Retinal pigment epithelial cell (primary cell): ENCODE data around the gene MAGEC1.

Experiments used
- DNase-seq: peaks from one replicate; pipeline ENCODE4 v3.0.0-alpha.2; 2010; ENCODE audit warnings: low read depth
- H3K4me3 ChIP-seq: 2 replicates; pipeline ENCODE4 v1.5.1; 2011; ENCODE audit warnings: mild to moderate bottlenecking, low read length, control low read depth, moderate library complexity
- TF ChIP-seq, protein P1 (sequence below): conservative IDR thresholded peaks from 2 replicates; pipeline ENCODE4 v1.5.1; 2011; ENCODE audit warnings: low read depth, low read length, control low read depth, inconsistent platforms

The MAGEC1 gene

DNA sequence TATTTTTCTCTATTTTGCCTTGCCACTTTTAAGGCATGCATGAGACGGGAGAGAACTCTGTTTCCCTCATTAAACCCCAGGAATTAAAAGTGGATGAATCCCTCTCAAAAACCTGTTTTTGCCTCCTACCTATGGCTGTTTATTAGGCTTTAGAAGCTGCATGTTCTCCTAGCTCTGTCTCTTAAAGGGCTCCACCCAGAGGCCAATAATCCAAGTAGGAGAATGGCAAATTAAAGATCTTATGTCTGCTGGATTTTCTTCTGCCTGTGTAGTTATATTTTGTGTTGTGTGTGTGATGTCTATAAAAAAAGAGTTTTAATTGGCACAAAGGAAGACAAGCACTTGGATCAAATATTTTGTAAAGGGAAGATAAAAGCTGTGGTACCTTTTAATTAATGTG, 32.4 kb downstream of the MAGEC1 start:
- H3K4me3 ChIP-seq, result no peak overlapping the region
- DNase-seq, result no peak
- TF ChIP-seq, protein P1, sequence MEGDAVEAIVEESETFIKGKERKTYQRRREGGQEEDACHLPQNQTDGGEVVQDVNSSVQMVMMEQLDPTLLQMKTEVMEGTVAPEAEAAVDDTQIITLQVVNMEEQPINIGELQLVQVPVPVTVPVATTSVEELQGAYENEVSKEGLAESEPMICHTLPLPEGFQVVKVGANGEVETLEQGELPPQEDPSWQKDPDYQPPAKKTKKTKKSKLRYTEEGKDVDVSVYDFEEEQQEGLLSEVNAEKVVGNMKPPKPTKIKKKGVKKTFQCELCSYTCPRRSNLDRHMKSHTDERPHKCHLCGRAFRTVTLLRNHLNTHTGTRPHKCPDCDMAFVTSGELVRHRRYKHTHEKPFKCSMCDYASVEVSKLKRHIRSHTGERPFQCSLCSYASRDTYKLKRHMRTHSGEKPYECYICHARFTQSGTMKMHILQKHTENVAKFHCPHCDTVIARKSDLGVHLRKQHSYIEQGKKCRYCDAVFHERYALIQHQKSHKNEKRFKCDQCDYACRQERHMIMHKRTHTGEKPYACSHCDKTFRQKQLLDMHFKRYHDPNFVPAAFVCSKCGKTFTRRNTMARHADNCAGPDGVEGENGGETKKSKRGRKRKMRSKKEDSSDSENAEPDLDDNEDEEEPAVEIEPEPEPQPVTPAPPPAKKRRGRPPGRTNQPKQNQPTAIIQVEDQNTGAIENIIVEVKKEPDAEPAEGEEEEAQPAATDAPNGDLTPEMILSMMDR, result no peak

DNA sequence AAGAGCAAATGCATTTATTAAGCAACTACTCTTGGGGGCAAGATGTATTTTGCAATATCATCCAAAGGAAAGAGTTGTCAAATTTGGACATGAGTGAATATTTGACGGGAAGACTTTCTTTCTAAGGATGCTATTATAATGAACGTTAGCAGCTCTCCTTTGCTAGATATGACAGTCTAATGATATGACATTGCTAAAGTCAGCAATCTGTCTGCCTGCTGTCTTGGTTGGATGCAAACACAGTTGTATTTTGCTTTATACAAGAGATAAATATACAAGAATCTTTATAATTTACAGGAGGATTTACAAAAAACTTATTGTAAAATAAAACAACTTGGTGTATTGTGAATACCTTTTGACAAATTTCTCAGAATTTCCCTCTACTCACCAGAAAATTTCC, 37.5 kb downstream of the MAGEC1 start:
- no peak for DNase-seq
- no peak overlapping the region for H3K4me3 ChIP-seq
- TF ChIP-seq, protein P1, result no peak

DNA sequence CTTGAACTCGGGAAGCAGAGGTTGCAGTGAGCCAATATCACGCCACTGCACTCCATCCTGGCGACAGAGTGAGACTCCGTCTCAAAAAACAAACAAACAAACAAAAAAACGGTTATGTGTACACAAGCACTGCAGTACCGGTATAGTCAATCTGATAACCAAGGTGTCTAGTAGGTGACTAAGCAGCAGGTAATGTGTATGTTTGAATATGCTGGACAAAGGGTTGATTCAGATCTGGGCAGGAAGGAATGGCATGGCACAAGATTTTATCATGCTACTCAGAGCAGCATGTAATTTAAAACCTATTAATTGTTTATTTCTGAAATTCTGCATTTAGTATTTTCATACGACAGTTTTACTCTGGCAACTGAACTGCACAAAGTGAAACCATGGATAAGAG, 41.7 kb downstream of the MAGEC1 start:
- H3K4me3 ChIP-seq, result no peak overlapping the region
- no peak for DNase-seq
- TF ChIP-seq, protein P1, result no peak

DNA sequence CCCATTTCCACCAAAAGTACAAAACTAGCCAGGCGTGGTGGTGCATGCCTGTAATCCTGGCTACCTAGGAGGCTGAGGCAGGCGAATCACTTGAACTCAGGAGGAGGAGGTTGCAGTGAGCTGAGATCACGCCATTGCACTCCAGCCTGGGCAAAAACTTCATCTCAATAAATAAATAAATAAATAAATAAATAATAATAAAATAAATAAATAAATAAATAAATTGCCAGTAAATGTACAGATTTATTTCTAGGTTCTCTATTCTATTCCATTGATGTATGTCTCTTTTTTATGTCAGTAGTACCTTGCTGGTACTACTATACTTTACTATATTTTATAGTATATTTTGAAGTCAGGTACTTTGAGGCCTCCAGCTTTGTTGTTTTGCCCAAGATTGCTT, 43.7 kb downstream of the MAGEC1 start:
- TF ChIP-seq, protein P1, result no peak
- no peak overlapping the region for H3K4me3 ChIP-seq

DNA sequence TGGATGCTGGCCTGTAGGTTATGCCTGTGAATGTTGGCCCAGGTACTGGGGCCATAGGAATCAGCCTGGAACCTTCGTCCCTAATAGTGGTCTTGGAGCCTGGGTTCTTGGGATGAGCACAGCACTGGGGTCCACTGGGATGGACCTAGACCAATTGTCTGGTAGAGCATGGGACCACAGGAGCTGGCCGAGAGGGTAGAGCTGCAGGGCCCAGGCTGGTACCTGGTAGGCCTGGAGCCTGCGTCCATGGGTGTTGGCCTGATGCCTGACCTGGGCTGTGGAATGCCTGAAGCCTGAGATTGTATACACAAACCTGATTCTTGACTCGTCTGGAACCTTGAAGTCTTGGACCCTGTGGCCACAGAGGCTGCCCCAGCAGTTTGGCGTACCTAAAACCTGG, 48.9 kb downstream of the MAGEC1 start:
- no peak for DNase-seq
- H3K4me3 ChIP-seq, result no peak overlapping the region
- TF ChIP-seq, protein P1, result no peak

More for the DNA sequence above, 43.7 kb downstream of the MAGEC1 start:
- DNase-seq, result no peak

DNA sequence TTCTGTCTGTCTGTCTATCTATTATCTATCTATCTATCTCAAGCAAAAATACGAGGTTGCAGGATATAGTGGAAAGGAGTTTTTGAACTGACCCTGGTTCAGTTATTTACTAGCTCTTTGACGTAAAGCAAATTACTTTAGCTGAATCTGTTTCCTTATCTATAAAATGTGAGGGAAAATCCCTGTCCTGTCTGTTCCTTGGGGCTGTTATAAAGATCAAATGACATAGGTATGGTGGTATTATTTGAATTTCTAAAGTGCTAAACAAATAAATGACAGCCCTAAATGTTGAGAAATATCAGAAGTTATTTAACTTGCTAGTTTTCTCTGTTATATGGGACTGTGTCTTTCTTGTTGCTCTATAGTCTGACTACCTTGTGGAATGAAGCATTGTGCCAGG, 55.0 kb downstream of the MAGEC1 start:
- TF ChIP-seq, protein P1, result no peak
- DNase-seq, result no peak
- H3K4me3 ChIP-seq, result no peak overlapping the region
